Skeletal muscle cell (primary cell): Measurements from ENCODE around the gene CHRND.
"Not testable (repeated sequence)": the region's sequence is repeated elsewhere in the genome, so short reads cannot be mapped to it uniquely, and the experiment has no call there.

Source experiments
- DNase-seq: peaks from one replicate; pipeline ENCODE4 v3.0.0-alpha.2; 2010; ENCODE audit warnings: low read depth
- H3K4me3 ChIP-seq: 2 replicates; pipeline ENCODE4 v1.5.1; 2011; ENCODE audit warnings: low read depth, mild to moderate bottlenecking, control low read depth, low read length, moderate library complexity

CHRND gene

GRCh38 chr2:232551776-232552175 lies 25.8 kb downstream of the CHRND start:
- H3K4me3 ChIP-seq, result peak overlapping the region; percentile 86
- no peak for DNase-seq

DNA sequence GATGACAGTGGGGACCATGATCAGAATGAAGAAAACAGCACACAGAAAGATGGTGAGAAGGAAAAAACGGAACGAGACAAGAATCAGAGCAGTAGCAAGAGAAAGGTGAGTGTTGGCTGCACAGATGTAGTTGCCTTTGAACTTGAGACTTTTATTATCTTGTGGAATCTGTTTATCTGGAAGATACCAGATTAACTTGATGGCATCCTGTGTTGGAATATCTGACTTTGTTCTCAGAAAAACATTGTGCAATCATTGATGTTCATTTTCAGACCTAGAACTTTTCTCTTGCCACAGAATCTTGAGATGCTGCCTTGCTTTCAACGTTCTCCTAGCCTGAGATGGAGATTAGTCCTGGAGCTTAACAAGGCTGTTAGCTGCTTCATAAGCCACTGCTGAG lies 30.5 kb downstream of the CHRND start:
- H3K4me3 ChIP-seq, result no peak overlapping the region
- no peak for DNase-seq

DNA sequence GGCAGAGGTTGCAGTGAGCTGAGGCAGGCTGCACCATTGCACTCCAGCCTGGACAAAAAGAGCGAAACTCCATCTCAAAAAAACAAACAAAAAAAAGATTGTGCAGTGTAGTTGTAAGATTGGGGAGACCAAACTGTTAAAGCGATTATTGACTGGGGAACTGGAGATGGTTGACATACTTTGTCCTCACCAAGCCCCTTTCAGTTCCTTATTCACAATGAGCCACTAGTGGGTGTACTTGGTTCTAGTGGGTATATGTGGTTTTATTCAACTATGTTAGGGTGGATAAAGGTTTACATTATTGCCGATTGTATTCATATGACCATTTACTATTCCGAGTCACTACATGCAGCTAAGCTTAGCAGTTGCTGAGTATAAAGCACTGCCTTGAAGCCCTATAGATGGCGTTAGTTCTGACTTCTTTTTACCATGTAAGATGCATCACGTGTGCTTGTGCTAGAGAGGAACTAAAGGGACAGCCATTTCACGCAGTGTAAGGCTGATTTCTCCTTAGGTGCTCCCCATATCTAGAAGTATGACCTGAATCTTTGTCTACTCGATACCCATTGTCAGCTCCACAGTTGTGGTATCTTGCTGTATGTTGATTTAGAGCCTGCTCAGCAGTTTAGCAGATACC lies 36.7 kb downstream of the CHRND start:
- DNase-seq, result no peak
- H3K4me3 ChIP-seq, result no peak overlapping the region

- no peak for DNase-seq
- no peak overlapping the region for H3K4me3 ChIP-seq
Observed at GRCh38 chr2:232563580-232563979, 37.6 kb downstream of the CHRND start.

DNA sequence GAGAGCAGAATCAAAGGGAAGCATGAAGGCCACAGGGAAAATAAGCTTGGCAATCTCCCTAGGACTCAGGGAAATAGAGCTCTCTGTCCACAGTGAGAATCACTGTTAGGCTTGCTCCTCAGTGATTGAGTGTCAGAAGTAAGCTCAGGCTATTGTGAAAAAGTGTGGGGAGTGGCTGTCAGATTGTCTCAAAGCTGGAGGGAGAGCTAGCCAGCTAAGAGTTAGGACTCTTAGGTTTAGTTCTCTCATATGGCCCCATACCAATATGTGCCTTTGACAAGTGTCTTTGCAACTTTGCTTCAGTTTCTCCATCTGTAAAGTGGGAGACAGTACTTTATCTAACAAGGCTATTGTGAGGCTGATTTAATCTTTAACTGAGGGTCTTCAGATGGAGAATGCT lies 41.8 kb downstream of the CHRND start:
- no peak for DNase-seq
- H3K4me3 ChIP-seq, result no peak overlapping the region

DNA sequence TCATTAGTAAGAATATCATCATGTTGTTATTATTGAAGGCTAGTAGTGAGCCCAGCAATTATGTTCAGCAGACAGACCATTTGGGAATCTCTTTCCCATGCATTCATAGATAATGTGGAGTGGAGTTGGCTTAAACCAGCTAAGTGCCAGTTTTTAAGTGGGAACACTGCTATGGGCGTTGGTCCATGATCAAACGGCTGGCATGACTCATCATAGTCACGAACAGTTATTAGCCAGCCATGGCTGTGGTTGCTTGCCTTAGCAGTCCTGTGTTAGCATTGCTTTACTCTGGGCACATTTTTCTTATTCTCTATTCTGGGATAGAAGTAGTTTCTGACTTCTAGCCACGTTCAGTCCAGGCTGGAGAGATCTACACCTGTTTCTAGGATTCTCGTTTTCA lies 42.2 kb downstream of the CHRND start:
- peak; percentile 36 for DNase-seq
- no peak overlapping the region for H3K4me3 ChIP-seq

DNA sequence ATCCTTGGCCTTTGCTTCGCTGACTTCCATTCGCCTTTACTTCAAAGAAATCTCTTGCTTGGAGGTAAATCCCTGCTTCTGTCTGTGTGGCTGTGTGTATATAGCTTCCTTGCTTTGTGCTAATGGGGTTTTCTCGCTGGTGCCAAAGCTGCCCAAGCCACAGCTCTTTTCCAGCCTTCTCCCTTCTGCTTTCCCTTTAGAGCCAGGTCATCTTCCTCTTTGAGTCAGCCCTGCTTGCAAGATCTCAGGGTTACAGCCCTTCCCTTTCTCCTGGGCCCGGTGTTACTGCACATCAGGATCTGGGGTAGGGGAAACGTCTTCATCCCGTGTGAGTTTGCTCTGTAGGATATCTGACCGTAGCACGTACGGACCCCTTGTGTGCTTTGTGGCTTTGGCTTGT lies 43.6 kb downstream of the CHRND start:
- no peak overlapping the region for H3K4me3 ChIP-seq
- DNase-seq, result no peak

DNA sequence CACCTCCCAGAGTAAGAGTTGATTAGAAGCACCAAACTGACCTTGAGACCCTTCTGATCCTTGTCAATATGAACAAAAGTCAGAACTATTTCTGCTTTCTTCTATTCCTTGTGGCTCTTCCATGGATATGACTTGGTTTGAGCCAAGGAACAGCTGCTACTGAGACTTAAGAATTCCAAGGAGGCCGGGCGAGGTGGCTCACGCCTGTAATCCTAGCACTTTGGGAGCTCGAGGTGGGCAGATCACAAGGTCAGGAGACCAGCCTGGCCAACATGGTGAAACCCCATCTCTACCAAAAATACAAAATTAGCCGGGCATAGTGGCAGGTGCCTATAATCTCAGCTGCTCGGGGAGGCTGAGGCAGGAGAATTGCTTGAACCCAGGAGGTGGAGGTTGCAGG lies 44.5 kb downstream of the CHRND start:
- H3K4me3 ChIP-seq, DNase-seq: not testable (repeated sequence)

DNA sequence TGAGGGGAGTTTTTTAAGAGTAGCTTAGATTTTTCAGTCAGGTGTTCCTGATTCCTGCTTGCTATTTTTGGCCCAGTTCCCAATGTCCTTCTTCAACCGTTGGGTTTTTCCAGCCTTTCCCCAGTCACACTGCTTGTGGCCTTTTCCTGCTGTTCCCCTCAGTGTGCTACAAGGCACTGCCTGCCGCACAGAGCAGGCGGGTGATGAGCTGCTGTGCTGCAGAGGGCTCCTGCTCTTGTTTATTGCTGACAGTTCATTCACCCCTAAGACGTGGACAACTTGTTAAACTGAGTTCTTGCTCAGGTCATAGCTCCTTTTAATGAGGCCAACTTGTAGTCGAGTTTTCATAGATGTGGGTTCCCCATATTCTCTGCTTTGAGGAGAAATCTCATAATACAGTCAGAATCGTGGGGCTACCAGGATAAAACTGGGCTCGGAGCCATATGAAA lies 45.1 kb downstream of the CHRND start:
- H3K4me3 ChIP-seq, result no peak overlapping the region
- DNase-seq, result no peak

DNA sequence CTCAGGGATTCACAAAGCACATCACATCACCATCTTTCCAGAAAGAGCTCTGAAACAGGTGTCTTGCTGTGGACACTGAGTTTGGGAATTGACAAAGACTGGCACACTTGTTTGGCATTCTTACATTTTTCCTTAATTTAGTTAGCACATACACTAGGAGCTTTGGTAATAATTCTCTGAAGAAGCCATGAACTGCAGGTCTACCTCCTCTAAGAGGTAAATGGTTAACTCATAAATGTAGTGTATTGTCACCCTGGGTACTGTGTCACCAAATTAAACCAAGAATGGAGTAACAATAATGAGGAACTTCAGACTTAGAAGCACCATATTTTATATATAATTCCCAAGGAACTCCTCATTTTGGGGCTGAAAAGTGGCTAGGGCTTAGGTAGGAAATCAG lies 47.1 kb downstream of the CHRND start:
- DNase-seq, result no peak
- no peak overlapping the region for H3K4me3 ChIP-seq

- DNase-seq, result no peak
- no peak overlapping the region for H3K4me3 ChIP-seq
Observed at GRCh38 chr2:232573771-232574435, 47.9 kb downstream of the CHRND start.

DNA sequence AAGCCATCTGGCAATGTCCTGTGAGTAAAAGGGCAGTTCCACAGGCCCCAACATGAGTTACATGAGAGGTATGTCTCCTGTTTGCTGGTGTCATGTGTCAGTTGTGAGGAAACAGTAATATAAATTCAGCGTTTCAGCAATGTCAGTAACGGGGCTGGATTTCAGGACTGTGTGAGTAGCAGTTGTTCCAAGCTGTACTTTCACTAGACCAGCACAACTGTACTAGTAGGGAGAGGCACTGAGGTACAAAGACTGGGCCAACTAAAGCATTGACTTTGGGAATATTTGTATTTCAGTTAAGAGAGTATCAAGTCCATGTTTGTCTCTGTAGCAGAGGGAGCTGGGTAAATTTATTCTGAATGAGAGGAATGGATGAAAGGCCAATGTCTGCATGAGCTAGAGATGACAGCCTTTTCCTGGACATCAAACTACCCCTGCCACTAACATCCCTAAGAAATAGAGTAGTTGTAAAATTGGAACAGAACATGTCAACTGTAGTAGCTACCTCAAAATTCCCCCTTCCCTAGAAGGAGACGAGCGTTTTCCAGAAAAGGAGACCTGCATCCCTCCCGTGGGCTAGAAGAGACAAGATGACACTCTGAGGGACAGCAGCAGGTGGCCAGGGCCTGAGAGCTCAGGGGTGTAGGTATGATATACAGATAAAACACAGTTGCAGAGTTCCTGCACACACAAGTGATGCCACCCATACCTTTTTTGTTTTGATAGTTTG lies 48.9 kb downstream of the CHRND start:
- H3K4me3 ChIP-seq, result no peak overlapping the region
- DNase-seq, result peak; percentile 54

DNA sequence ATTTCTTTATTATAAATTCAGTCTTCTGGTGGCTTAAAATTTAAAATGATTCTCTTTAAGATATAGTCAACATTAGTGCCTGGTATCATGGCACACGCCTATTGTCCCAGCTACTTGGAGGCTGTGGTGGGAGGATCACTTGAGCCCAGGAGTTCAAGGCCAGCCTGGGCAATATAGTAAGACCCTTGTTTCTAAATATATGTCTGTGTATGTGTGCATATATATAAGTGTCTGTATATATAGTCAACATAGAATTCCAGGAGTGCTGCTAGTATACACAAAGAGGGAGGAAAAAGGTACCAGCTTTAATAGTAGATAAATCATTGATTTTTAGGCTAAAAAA lies 49.4 kb downstream of the CHRND start:
- DNase-seq, result no peak

DNA sequence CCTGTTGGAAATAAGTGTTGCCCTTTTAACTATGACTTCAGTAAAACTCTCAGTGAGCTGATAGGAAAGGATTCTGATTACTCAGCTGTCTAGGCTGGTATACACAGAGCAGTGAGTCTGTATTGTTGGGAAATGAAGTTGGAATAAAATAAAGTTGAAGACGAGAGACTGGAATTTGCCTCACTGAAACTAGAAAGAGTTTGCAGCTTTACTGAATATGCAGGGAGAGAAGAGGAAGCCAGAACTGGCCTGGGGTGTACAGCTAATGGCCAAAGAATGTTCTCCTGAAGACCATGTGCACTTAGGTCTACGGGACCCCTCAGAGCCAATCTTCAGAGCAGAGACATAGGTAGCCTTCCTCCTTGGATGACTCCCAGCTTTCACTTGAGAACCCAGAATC lies 51.0 kb downstream of the CHRND start:
- H3K4me3 ChIP-seq, result no peak overlapping the region
- DNase-seq, result peak; percentile 16

More for the DNA sequence above, 49.4 kb downstream of the CHRND start:
- no peak overlapping the region for H3K4me3 ChIP-seq

DNA sequence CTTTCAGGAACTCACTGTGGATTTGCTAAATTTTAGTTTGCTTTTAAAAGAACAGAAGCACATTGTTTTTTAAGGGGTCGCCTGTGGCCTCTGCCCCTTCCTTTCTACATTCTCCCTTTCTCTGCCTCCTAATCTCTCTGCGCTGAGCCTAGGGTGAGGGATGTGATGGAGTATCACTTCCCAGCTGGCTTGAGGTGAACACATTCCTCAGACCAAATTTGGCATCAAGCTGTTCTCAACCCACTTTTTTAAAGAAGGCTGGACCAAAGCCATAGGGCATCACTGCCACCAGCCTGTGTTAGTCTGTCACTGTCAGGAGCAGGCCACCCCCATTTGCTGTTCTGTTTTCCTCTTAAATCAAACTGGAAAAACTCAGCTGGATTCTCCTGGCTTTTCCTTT lies 51.9 kb downstream of the CHRND start:
- no peak for DNase-seq
- no peak overlapping the region for H3K4me3 ChIP-seq

DNA sequence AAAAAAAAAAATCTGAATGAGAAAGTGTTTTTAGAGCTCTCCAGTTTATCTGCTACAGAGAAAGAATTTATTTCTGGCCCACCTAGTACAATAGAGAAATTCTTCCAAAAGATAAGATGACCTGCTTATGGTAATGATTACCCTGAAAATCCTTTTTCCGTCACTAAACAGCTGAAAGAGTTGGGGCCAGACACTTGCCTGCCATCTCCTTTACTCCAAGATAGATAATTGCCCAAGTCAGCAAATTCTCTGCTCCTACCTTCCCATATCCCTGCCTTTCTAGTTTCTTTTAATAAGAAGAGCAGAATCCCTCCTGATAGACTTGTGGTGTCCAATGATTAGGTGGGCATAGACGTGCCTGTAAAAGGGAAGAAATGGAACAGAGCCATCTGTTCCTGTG lies 52.7 kb downstream of the CHRND start:
- no peak for DNase-seq
- no peak overlapping the region for H3K4me3 ChIP-seq

GRCh38 chr2:232580648-232580981 lies 54.7 kb downstream of the CHRND start:
- H3K4me3 ChIP-seq, result no peak overlapping the region

GRCh38 chr2:232581725-232582124 lies 55.8 kb downstream of the CHRND start:
- DNase-seq, result no peak
- no peak overlapping the region for H3K4me3 ChIP-seq

More at GRCh38 chr2:232580648-232580981, 54.7 kb downstream of the CHRND start:
- DNase-seq, result no peak

GRCh38 chr2:232584238-232584637 lies 58.3 kb downstream of the CHRND start:
- no peak for DNase-seq

More at GRCh38 chr2:232584238-232584637, 58.3 kb downstream of the CHRND start:
- no peak overlapping the region for H3K4me3 ChIP-seq
